Stimulated activated naive CD4-positive, alpha-beta T cell treated with Interleukin-2 at 50 U/mL for 16 hours (primary cell): ENCODE measurements around the gene GRAMD2B.
"Not testable (repeated sequence)": the region's sequence is repeated elsewhere in the genome, so short reads cannot be mapped to it uniquely, and the experiment has no call there.

Source experiments
- DNase-seq: peaks from one replicate; lab custom pipeline; 2025; lab: John Stamatoyannopoulos, UW

GRAMD2B gene

DNA sequence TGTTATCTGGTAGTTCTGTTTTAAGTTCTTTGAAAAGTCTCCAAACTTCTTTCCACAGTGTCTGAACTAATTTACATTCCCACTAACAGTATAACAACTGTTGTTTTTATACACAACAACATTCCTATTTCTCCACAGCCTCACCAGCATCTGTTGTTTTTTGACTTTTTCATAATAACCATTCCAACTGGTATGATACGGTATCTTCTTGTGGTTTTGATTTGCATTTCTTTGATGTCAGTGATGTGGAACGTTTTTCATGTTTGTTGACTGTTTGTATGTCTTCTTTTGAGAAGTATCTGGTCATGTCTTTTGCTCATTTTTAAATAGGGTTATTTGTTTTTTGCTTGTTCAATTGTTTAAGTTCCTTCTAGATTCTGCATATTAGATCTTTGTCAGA is 12.6 kb upstream of the GRAMD2B start:
- DNase-seq: no peak

- DNase-seq: no peak
Observed at GRCh38 chr5:126413856-126414255, 9.4 kb upstream of the GRAMD2B start.

DNA sequence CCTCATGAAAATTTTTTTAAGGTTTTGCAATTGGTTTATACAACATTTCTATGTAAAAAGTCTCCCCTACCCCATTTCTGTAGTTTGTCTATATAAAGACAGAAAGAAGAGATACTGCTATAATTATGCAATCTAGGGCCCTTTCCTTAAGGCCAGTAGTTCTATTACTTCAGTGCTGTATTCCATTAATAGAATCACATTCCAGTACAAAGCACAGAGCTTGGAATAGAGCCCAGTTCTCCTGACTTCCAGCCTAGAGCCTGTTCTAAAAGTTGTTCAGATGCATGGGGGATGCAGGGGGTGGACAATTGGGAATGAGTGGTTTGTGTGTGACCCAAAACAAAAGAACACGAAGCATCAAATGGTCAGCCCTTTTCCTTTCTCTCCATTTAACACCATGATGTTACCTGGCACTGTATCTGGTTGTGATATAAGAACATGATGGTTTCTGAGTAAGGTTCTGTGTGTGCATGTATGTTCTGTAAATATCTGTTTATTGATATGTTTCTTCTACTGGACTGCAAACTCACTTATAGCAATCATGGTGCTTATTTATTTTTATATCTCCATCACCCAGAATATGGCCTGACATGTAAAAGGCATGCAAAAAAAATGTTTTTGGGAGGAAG is 8.2 kb upstream of the GRAMD2B start:
- DNase-seq: no peak

GRCh38 chr5:126415789-126416188 is 7.4 kb upstream of the GRAMD2B start:
- no peak for DNase-seq

DNA sequence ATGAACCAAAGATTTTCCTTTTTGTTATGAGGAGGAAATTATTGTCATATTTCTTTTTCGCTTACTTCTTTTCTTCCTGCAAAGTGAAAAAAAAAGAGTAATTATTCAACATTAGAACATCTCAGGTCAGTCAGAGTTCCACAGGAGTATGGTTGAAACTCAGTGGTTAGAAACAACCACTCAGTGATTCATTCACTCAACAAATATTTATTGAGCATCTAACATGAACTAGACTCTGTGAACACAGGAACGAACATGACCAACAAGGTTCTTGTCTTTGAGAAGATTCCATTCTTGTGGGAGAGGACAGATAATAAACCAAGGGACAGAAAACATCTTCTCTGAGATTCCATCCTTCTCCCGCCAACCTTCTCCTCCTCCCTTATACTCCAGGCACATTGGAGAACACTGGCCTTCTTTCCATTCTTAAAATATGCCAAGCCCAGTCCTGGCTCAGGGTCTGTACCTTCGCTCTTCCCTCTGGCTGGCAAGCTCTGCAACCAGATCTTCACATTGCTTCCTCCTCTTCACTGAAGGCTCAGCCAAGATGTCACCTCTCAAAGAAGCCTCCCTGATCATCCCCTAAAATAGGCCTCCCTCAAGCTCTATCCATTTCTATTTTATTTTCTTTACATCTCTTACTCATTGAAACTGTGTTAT is 6.8 kb upstream of the GRAMD2B start:
- no peak for DNase-seq

- no peak for DNase-seq
Observed at GRCh38 chr5:126417178-126417577, 6.0 kb upstream of the GRAMD2B start.

GRCh38 chr5:126419102-126419501 is 4.1 kb upstream of the GRAMD2B start:
- no peak for DNase-seq

DNA sequence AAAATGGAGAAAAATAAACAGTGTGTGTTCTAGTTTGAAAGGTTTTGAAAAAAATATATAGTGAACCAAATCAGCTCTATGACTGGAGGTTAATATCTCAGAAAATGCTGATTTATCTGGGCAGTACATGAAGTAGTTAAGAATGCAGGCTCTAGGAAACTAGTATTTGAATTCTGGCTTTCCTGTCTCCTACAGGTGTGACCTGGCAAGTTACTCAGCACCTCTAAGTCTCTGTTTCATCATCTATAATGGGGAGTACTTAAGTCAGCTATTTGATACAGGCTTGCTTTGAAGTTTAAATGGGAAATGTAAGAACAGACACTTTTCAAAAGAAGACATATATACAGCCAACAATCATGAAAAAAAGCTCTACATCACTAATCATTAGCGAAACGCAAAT is 5.2 kb downstream of the GRAMD2B start:
- no peak for DNase-seq

GRCh38 chr5:126430631-126431030 is 7.4 kb downstream of the GRAMD2B start:
- DNase-seq: no peak

DNA sequence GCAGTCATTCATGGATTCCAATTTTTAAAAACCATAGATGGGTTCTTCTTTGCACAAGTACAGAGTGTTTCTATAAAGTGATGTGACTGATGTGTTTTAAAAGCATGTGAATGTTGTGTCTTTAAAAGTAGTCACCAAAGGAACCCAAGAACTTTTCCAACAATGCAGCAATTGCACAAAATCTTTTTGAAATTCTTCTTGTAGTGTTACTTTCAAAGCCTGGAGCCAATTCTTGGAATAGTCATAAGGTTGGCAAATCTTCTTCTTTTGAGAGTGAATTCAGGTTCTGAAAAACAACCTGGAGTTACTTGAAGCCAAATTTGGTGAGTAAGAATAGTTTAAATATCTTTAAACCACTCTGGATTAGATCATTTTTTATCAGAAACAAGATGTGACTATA is 10.5 kb downstream of the GRAMD2B start:
- no peak for DNase-seq

- DNase-seq: no peak
Observed at GRCh38 chr5:126435261-126435660, 12.1 kb downstream of the GRAMD2B start.

DNA sequence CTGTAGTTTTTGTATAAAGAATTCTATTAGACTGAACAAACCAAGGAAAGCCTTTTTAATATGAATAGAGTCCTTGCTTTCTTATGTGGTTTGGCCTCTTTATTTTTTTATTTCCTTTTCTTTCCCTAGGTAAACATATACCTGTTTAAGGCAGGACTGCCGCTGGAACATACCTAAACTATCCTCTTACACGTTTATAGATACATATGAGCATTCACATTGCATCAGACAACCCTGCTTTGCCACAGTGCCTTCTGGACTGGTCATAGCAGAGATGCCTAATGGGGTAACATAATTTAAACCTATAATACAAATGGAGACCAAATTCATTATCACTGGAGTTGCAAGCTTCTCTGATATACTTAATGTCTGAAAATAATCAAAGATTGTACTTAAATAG is 12.5 kb downstream of the GRAMD2B start:
- no peak for DNase-seq

GRCh38 chr5:126437721-126438120 is 14.5 kb downstream of the GRAMD2B start:
- no peak for DNase-seq

DNA sequence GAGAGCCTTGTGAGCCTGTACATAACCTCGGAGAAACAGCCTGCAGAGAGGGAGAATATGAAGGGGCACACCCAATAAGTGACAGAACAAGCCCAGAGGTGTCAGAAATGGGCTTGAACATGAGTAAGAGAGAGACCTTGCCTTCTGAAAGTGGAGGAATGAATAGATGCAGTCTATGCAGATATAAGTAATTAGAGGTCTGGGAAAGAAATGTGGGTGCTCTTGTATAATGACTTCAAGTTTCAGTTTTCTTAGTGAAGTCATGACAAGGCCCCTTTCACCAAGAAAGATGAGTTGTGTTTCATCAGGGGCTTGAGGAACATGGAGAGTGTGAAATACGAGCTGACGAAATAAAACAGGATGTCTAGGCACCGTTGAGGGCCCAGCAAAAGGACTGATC is 15.1 kb downstream of the GRAMD2B start:
- DNase-seq: no peak

DNA sequence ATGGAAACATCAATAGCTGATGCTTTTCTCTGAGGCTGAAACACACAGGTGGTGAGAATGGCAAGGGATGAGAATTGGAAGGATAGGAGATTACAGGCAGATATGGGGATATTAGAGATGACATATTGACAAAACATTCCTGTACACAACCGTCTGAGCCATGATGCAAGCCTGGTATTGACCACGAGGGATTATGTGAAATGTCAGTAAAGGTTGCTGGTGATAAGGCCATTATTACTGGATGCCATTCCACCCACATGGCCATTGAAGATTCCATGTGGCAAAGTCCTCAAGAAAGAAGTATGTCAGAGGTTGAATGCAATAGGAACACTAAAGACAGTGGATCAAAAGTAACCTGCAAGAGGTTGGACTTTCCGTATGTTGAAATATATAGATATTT is 15.7 kb downstream of the GRAMD2B start:
- no peak for DNase-seq

GRCh38 chr5:126439724-126440123 is 16.5 kb downstream of the GRAMD2B start:
- DNase-seq: not testable (repeated sequence)

GRCh38 chr5:126441230-126441629 is 18.0 kb downstream of the GRAMD2B start:
- no peak for DNase-seq

GRCh38 chr5:126443374-126443851 is 20.2 kb downstream of the GRAMD2B start:
- no peak for DNase-seq

DNA sequence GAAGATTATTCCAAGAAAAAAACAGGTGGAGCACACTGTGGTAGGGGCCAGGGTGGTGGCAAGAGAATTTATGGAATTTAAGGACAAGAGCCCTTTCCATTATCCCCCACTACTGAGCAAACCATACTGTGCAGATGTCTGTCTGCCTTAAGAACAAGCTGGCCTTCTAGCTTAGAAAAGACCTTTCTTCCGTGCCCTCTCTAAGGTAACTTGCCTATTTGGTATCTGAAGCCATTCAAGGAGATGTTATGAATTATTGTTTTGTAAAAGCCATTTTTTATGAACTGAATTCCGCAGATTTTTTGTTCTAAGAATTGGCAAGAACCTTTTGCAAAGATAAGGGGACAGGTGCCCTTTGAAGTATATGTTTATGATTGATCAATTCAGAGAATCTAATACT is 20.9 kb downstream of the GRAMD2B start:
- DNase-seq: no peak

GRCh38 chr5:126445502-126446174 is 22.4 kb downstream of the GRAMD2B start:
- DNase-seq: no peak

- peak; percentile 44 for DNase-seq
Observed at GRCh38 chr5:126446498-126447224, 23.5 kb downstream of the GRAMD2B start.

GRCh38 chr5:126448720-126449119 is 25.5 kb downstream of the GRAMD2B start:
- DNase-seq: no peak
